ENCODE measurements around the gene TRIM67.

The TRIM67 gene

DNA sequence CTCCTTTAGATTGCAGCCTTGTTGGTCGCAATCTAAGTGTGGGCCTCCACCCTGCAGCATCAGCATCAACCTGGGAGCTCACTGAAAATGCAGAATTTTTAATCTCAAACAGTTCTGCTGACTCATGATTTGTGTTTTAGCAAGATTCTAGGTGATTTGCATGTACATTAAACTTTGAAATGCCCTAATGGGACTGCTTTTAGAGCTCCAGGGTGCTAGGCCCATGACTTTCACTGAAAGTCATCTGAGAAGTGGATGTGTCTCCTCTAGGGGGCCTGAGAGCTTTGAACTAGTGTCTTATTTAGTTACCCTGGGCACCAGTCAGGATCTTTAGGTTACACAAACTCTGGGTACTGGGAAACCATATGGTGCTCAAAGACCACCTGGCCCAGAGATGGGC, 9.0 kb downstream of the TRIM67 start:
- ChIA-PET POLR2A (no interaction called here), CTCF (interaction anchor here (0.7 kb wide), 1 partner anchor 8 kb away, joined by 3 read pairs; no protein-coding TSS in a partner anchor)
- DNase-seq (ENCODE audit: low read depth, low spot score) = no peak
- H3K4me3 ChIP-seq (ENCODE audit: low read depth, low read length) = no peak overlapping the region
- TF ChIP-seq, protein P1, sequence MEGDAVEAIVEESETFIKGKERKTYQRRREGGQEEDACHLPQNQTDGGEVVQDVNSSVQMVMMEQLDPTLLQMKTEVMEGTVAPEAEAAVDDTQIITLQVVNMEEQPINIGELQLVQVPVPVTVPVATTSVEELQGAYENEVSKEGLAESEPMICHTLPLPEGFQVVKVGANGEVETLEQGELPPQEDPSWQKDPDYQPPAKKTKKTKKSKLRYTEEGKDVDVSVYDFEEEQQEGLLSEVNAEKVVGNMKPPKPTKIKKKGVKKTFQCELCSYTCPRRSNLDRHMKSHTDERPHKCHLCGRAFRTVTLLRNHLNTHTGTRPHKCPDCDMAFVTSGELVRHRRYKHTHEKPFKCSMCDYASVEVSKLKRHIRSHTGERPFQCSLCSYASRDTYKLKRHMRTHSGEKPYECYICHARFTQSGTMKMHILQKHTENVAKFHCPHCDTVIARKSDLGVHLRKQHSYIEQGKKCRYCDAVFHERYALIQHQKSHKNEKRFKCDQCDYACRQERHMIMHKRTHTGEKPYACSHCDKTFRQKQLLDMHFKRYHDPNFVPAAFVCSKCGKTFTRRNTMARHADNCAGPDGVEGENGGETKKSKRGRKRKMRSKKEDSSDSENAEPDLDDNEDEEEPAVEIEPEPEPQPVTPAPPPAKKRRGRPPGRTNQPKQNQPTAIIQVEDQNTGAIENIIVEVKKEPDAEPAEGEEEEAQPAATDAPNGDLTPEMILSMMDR (IDR thresholded peaks at IDR 0.05; ENCODE audit: insufficient read depth, low read length, missing control alignments) = no peak

DNA sequence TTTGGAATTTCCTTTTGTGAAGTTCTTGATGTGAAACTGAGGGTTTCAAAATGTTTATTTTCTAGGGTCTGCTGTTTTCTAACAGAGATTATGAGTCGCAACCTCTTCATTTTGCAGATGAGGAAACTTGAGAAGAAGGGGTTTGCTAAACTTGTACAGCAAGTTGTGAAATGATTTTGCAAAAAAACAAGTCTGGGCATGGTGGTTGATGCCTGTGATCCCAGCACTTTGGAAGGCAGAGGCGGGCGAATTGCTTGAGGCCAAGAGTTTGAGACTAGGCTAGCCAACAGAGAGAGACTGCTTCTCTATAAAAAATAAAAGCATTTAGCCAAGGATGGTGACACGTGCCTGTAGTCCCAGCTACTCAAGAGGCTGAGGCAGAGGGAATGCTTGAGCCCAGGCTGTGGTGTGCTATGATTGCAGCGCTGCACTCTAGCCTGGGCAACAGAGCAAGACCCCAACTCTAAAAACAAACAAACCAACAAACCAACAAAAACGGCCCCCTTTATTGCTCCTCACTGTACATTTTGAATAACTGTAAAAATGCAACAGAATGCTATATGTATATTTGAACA, 9.9 kb downstream of the TRIM67 start:
- CTCF ChIA-PET = no interaction called here
- no peak overlapping the region for H3K4me3 ChIP-seq (ENCODE audit: low read depth, low read length)
- POLR2A ChIA-PET = no interaction called here
- no peak for DNase-seq (ENCODE audit: low read depth, low spot score)
- TF ChIP-seq, protein P1 (IDR thresholded peaks at IDR 0.05; ENCODE audit: insufficient read depth, low read length, missing control alignments) = no peak

DNA sequence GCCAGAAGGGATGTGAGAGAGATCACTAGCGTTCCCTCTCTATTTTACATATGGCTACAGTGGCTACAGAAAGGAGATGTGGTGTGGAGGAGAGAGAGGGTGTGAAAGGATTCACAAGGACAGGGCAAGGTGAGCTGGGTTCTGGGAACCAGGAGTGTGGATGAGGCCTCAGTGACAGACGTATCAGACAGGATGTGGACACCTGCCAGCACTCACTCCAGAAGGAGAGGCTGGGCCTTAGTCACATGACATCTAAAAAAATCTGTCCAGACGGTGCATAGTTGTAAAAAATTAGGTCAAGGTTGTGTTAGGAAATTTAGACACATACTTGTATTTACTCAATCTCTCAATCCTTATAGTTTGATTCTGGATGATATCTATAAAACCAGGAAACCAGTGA, 10.6 kb downstream of the TRIM67 start:
- DNase-seq (ENCODE audit: low read depth, low spot score) = no peak
- TF ChIP-seq, protein P1 (IDR thresholded peaks at IDR 0.05; ENCODE audit: insufficient read depth, low read length, missing control alignments) = no peak
- no peak overlapping the region for H3K4me3 ChIP-seq (ENCODE audit: low read depth, low read length)
- POLR2A ChIA-PET = no interaction called here
- CTCF ChIA-PET = no interaction called here

DNA sequence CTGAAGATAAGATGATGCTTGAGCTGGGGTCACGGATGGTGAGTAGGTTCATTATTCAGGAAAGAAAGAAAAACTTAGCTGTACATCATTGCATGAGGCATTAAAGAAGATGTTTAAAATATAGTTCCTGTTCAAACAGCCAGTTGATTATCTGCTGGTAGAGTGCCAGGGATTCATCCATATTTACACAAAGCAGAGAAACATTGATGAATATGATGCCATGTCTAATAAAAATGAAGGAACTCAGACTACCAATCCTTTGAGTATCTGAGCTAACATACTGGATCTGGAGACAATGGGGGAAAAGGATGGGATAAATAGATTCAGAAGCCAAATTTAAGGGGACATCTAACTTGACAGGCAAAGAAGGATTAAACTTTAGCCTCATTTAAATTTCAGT, 14.6 kb downstream of the TRIM67 start:
- DNase-seq (ENCODE audit: low read depth, low spot score) = no peak
- ChIA-PET CTCF (interaction anchor here (0.7 kb wide), 1 partner anchor 47 kb away, joined by 3 read pairs; no protein-coding TSS in a partner anchor), POLR2A (no interaction called here)
- no peak overlapping the region for H3K4me3 ChIP-seq (ENCODE audit: low read depth, low read length)
- TF ChIP-seq, protein P1 (IDR thresholded peaks at IDR 0.05; ENCODE audit: insufficient read depth, low read length, missing control alignments) = no peak

DNA sequence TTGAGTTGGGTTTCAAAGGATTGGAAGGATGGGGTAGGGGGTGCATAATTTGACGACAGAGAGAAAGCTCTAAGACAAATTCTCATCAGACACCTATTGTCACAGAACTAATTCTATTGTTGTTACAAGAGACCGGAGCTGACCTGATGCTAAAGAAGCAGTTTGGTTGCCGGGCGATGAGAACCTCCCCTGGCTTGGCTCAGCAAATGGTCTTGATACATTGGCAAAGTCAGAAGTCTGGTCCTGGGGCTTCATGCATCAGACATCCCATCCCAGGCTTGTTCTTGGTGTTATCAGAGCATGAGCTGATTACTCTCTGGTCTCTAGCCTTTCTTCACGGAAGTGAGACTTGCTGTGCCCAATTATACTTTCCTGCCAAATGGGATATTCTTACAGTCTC, 15.4 kb downstream of the TRIM67 start:
- no peak for DNase-seq (ENCODE audit: low read depth, low spot score)
- CTCF ChIA-PET = no interaction called here
- POLR2A ChIA-PET = no interaction called here
- TF ChIP-seq, protein P1 (IDR thresholded peaks at IDR 0.05; ENCODE audit: insufficient read depth, low read length, missing control alignments) = no peak
- H3K4me3 ChIP-seq (ENCODE audit: low read depth, low read length) = no peak overlapping the region

DNA sequence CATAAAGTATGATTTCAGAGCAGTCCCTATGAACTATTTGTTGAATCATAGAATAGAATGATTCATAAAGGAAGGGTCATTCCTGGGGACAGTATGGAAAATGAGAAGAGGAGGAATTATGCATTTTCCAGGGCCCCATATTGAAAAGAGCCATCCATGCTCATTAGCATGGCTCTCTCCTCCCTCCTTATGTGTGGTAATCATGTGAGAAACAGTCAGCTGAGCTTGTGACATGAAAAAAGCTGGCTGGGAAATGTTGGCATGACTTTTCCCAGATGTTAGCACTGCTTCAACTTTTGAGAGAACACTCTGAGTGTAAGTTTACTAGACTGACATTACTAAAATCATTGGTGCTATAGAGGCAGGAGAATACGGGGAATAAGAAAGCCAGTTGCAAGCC, 16.1 kb downstream of the TRIM67 start:
- CTCF ChIA-PET = no interaction called here

More for the DNA sequence above, 16.1 kb downstream of the TRIM67 start:
- TF ChIP-seq, protein P1 (IDR thresholded peaks at IDR 0.05; ENCODE audit: insufficient read depth, low read length, missing control alignments) = no peak
- H3K4me3 ChIP-seq (ENCODE audit: low read depth, low read length) = no peak overlapping the region
- POLR2A ChIA-PET = no interaction called here
- no peak for DNase-seq (ENCODE audit: low read depth, low spot score)

Measured in AG04449 (cell line).